HepG2 (cell line): ENCODE data around the gene TSC22D4. TPM values are rescaled to one million over a fixed set of nuclear protein-coding genes. Genes with fewer than 3 reads are reported as not detected.

Experiments
- BCLAF1 ChIP-seq: fragments of 450-650 bp; IDR thresholded peaks from 2 replicates; pipeline ENCODE4 v1.6.1; 2017; ENCODE audit warnings: mild to moderate bottlenecking
- HBP1 ChIP-seq: IDR thresholded peaks from 2 replicates; pipeline ENCODE4 v1.6.1; 2016; ENCODE audit warnings: low read depth, control low read depth
- HMGXB4 ChIP-seq, 2 experiments: sonication (generic) in 1 of 2; formaldehyde crosslinking in 1 of 2; IDR thresholded peaks; 2 replicates each; pipeline versions ENCODE4 v1.4.0 to v1.6.1; 2018 to 2020; ENCODE audit warnings: missing genetic modification reagents in 2 of 2, borderline replicate concordance in 1 of 2, low read depth in 1 of 2, mild to moderate bottlenecking in 1 of 2, missing biosample characterization in 1 of 2
- HNF1B ChIP-seq: sonication (generic); formaldehyde crosslinking; IDR thresholded peaks from 2 replicates; pipeline ENCODE4 v1.5.1; 2020; ENCODE audit warnings: mild to moderate bottlenecking, moderate library complexity, missing genetic modification reagents
- JDP2 ChIP-seq: sonication (generic); formaldehyde crosslinking; IDR thresholded peaks from 2 replicates; pipeline ENCODE4 v1.8.1; 2022; ENCODE audit warnings: missing genetic modification reagents, borderline replicate concordance
- PITX1 ChIP-seq: sonication (generic); formaldehyde crosslinking; IDR thresholded peaks from 2 replicates; pipeline ENCODE4 v1.5.1; 2020; ENCODE audit warnings: mild to moderate bottlenecking, missing genetic modification reagents
- PRDM10 ChIP-seq: sonication (generic); formaldehyde crosslinking; IDR thresholded peaks from 2 replicates; pipeline ENCODE4 v1.4.0; 2020; ENCODE audit warnings: low read depth, missing genetic modification reagents
- ZKSCAN8 ChIP-seq: IDR thresholded peaks from 2 replicates; pipeline ENCODE4 v1.6.1; 2016; ENCODE audit warnings: borderline replicate concordance, missing genetic modification reagents, missing compliant biosample characterization
- ZUFSP ChIP-seq: sonication (generic); formaldehyde crosslinking; IDR thresholded peaks from 2 replicates; pipeline ENCODE4 v1.9.0; 2021; ENCODE audit warnings: missing genetic modification reagents, mild to moderate bottlenecking, borderline replicate concordance
- polyA plus RNA-seq, 8 experiments: library from polyadenylated mRNA; depleted of rRNA in 3 of 8; stranded (reverse) in 7 of 8; unstranded in 1 of 8; fragments of >200 nt; fragmentation: Illumina TruSeq in 4 of 8; extraction: Trizol in 4 of 8; gene quantifications; 2 replicates each; pipeline versions ENCODE4 v1.2.1 to v1.2.3, GENCODE V29; 2011 to 2016; ENCODE audit warnings: low read depth in 4 of 8, missing spikeins in 1 of 8, mixed read lengths in 1 of 8; ENCODE audit not compliant: insufficient read depth in 1 of 8
- total RNA-seq, 5 experiments: library from RNA; depleted of rRNA; stranded (reverse); fragments of >200 nt; fragmentation: Illumina TruSeq; extraction: Trizol; gene quantifications; 2 replicates each; pipeline ENCODE4 v1.2.3, GENCODE V29; 2016; ENCODE audit warnings: low read depth in 1 of 5

Gene TSC22D4
- total and polyA plus RNA-seq, 2 of the 13 experiments (the other 11 are each of a cell fraction or from before 2014, with no cell fraction given), result 7.7 to 8.7 TPM

GRCh38 chr7:100444311-100445278, 34.4 kb downstream of the TSC22D4 start (continued):
- TF ChIP-seq HNF1B (peak; percentile 88), HMGXB4 (CRISPR knock-in tag; IDR thresholded peaks at IDR 0.05; ENCODE audit: borderline replicate concordance in 1 of 2, low read depth in 1 of 2) (peak; percentile 31 to 73; a peak in 1 of 4 replicates), HBP1 (CRISPR knock-in tag) (peak; percentile 62; the same call in 1 of the 2 replicates), BCLAF1 (no peak), JDP2 (CRISPR knock-in tag) (no peak), ZUFSP (no peak), ZKSCAN8 (CRISPR knock-in tag) (peak; percentile 85; the same call in 1 of the 2 replicates), PRDM10 (CRISPR knock-in tag) (no peak), PITX1 (CRISPR knock-in tag) (peak; percentile 64; the same call in 1 of the 2 replicates)
